Suprapubic skin (tissue), 4 donors: ENCODE results near the gene TRAK1. TPM values are rescaled to one million over a fixed set of nuclear protein-coding genes. Genes with fewer than 3 reads are reported as not detected.

ENCODE experiments used
- DNase-seq, 2 donors: peaks; one replicate each; pipeline ENCODE4 v3.0.0-alpha.2; 2019; ENCODE audit warnings: low spot score in 2 of 2
- H3K27ac ChIP-seq: fragments of 200-600 bp; sonication (generic); one replicate; pipeline ENCODE4 v1.5.1; 2019
- H3K27me3 ChIP-seq: fragments of 200-600 bp; sonication (generic); one replicate; pipeline ENCODE4 v1.5.1; 2019
- H3K36me3 ChIP-seq: fragments of 200-600 bp; sonication (generic); one replicate; pipeline ENCODE4 v1.5.1; 2019
- H3K4me1 ChIP-seq: fragments of 200-600 bp; sonication (generic); one replicate; pipeline ENCODE4 v1.5.1; 2019
- H3K4me3 ChIP-seq: fragments of 200-600 bp; sonication (generic); one replicate; pipeline ENCODE4 v1.5.1; 2019; ENCODE audit warnings: mild to moderate bottlenecking
- H3K9me3 ChIP-seq: fragments of 200-600 bp; sonication (generic); one replicate; pipeline ENCODE4 v1.5.1; 2019
- CTCF ChIP-seq, 2 donors: fragments of 200-600 bp in 1 of 2; fragments of 450-650 bp in 1 of 2; sonication (generic) in 1 of 2; IDR thresholded peaks; one replicate each; pipeline ENCODE4 v1.5.1; 2016 to 2019; ENCODE audit warnings: antibody characterized with exemption in 2 of 2, mild to moderate bottlenecking in 1 of 2, moderate library complexity in 1 of 2
- EP300 ChIP-seq: sonication (generic); formaldehyde crosslinking; IDR thresholded peaks from one replicate; pipeline ENCODE4 v1.6.1; 2017; ENCODE audit warnings: antibody characterized with exemption
- POLR2A ChIP-seq, 2 donors: fragments of 450-650 bp; IDR thresholded peaks; one replicate each; pipeline ENCODE4 v1.6.1; 2017; ENCODE audit warnings: antibody characterized with exemption in 2 of 2, mild to moderate bottlenecking in 2 of 2, moderate library complexity in 2 of 2
- POLR2AphosphoS5 ChIP-seq, 3 donors: sonication (generic); formaldehyde crosslinking; IDR thresholded peaks; one replicate each; pipeline ENCODE4 v1.6.1; 2017; ENCODE audit warnings: antibody characterized with exemption in 3 of 3
- WGBS: methylation state at CpG from one replicate; pipeline ENCODE4 v1.1.5; 2018; 5-methylcytosine and 5-hydroxymethylcytosine counted together
- total RNA-seq, 4 donors: library from RNA; depleted of rRNA; stranded (reverse); fragments of >200 nt; gene quantifications; one replicate each; pipeline ENCODE4 v1.1.0, GENCODE V29; 2016

TRAK1 gene
- total RNA-seq, 4 donors from 2014 or later, result 78.3 to 214 (median 86.4) TPM

GRCh38 chr3:42228796-42229195 is 137.6 kb downstream of the TRAK1 start:
- 32% methylated on average over 5 of the region's 5 CpGs for WGBS
- no peak for DNase-seq
- H3K27ac ChIP-seq, result no peak overlapping the region
- H3K27me3 ChIP-seq, result no peaks in the 10 kb centered on the region
- peaks cover 10% of the 10 kb centered on the region for H3K36me3 ChIP-seq
- H3K4me1 ChIP-seq, result peaks cover 10% of the 10 kb centered on the region
- no peak overlapping the region for H3K4me3 ChIP-seq
- no peaks in the 10 kb centered on the region for H3K9me3 ChIP-seq
- TF ChIP-seq EP300, result no peak
- no peak for TF ChIP-seq POLR2AphosphoS5 (IDR thresholded peaks at IDR 0.05)
- no peak for TF ChIP-seq POLR2A (IDR thresholded peaks at IDR 0.05)
- no peak for TF ChIP-seq CTCF (IDR thresholded peaks at IDR 0.05)

- TF ChIP-seq EP300 (no peak), POLR2A (IDR thresholded peaks at IDR 0.05) (no peak), POLR2AphosphoS5 (IDR thresholded peaks at IDR 0.05) (no peak), CTCF (IDR thresholded peaks at IDR 0.05) (no peak)
- no peak overlapping the region for H3K27ac ChIP-seq
- H3K27me3 ChIP-seq, result no peaks in the 10 kb centered on the region
- 27% methylated on average over 5 of the region's 5 CpGs for WGBS
- peaks cover 10% of the 10 kb centered on the region for H3K4me1 ChIP-seq
- H3K9me3 ChIP-seq, result no peaks in the 10 kb centered on the region
- no peak overlapping the region for H3K4me3 ChIP-seq
- H3K36me3 ChIP-seq, result peaks cover 6% of the 10 kb centered on the region
- no peak for DNase-seq
These were observed 138.2 kb downstream of the TRAK1 start for GRCh38 chr3:42229266-42229941.

- 42% methylated on average over 9 of the region's 14 CpGs for WGBS
- DNase-seq, result no peak
- Histone ChIP-seq H3K9me3 (peaks cover 3% of the 10 kb centered on the region), H3K4me1 (peaks cover 10% of the 10 kb centered on the region), H3K27me3 (no peaks in the 10 kb centered on the region), H3K36me3 (no peaks in the 10 kb centered on the region), H3K4me3 (no peak overlapping the region), H3K27ac (no peak overlapping the region)
- no peak for TF ChIP-seq POLR2A (IDR thresholded peaks at IDR 0.05)
- peak in 1 of 2 donors; percentile 33 for TF ChIP-seq CTCF (IDR thresholded peaks at IDR 0.05)
These were observed 139.0 kb downstream of the TRAK1 start for GRCh38 chr3:42229942-42230688.

- DNase-seq, result no peak
- 82% methylated on average over 5 of the region's 5 CpGs for WGBS
- H3K36me3 ChIP-seq, result no peaks in the 10 kb centered on the region
- no peaks in the 10 kb centered on the region for H3K27me3 ChIP-seq
- H3K4me3 ChIP-seq, result no peak overlapping the region
- H3K9me3 ChIP-seq, result peaks cover 3% of the 10 kb centered on the region
- no peak overlapping the region for H3K27ac ChIP-seq
- TF ChIP-seq CTCF (IDR thresholded peaks at IDR 0.05) (no peak), POLR2A (IDR thresholded peaks at IDR 0.05) (no peak), EP300 (no peak), POLR2AphosphoS5 (IDR thresholded peaks at IDR 0.05) (no peak)
- peaks cover 10% of the 10 kb centered on the region for H3K4me1 ChIP-seq
These were observed 139.7 kb downstream of the TRAK1 start for GRCh38 chr3:42230860-42231259.

GRCh38 chr3:42235532-42235931 is 144.4 kb downstream of the TRAK1 start:
- Histone ChIP-seq H3K4me1 (no peaks in the 10 kb centered on the region), H3K9me3 (peaks cover 8% of the 10 kb centered on the region), H3K27me3 (peaks cover 5% of the 10 kb centered on the region), H3K27ac (no peak overlapping the region), H3K36me3 (no peaks in the 10 kb centered on the region), H3K4me3 (no peak overlapping the region)
- no peak for TF ChIP-seq CTCF (IDR thresholded peaks at IDR 0.05)
- no peak for TF ChIP-seq POLR2A (IDR thresholded peaks at IDR 0.05)
- no peak for TF ChIP-seq EP300
- no peak for TF ChIP-seq POLR2AphosphoS5 (IDR thresholded peaks at IDR 0.05)
- DNase-seq, result no peak
